Stimulated activated CD8-positive, alpha-beta memory T cell treated with anti-CD3 and anti-CD28 coated beads, Interleukin-7, amount 100 ng/mL, for 4 hours (primary cell): ENCODE measurements around the gene TSPAN3.

Experiments
- DNase-seq, 2 donors: peaks; one replicate each; pipeline ENCODE4 v3.0.0-alpha.2; 2020; ENCODE audit warnings: low read depth in 2 of 2

Gene TSPAN3

DNA sequence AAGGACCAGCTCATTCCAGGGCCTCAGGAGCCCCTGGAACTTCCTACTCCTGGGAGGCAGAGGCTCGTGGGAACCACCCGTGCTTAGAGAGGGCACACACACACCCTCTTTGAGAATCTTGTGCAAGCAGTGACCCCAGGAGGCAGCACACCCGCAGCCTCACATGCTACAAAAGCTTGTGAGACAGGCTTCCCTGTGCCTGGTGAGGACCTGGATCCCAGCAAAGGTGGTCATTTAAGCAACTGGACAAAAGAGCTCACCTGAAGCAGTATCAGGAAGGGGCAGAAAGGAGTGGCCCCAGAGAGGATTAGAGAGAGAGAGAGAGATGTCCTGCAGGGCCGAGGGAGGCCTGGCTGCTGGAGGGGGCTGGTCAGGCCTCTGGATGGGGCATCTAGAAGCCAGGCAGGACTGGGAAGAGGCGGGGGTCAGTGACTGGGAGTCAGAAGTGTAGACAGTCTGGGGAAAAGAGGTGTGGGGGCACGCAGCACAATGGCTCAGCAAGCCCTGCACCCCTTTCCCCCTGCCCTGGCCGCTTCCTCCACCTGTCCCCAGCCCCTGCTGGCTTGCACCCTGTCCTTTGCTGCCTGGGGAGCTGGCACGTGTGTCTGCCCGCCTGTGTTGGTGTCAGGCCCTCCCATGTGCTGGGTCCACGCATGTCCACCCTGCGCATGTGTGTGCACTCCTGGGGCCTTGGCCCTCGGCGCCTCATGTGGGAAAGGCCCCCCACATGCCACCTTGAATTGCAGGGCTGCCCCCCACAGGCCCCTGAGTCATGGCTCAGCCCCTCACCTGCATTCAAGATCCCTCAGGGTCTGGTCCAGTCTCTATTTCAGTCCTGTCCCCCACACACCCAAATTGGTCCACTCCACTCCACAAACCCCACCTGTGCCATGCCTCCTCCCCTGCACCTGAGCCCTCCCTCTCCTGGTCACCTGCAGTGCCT lies 36.9 kb downstream of the TSPAN3 start:
- no peak for DNase-seq

DNA sequence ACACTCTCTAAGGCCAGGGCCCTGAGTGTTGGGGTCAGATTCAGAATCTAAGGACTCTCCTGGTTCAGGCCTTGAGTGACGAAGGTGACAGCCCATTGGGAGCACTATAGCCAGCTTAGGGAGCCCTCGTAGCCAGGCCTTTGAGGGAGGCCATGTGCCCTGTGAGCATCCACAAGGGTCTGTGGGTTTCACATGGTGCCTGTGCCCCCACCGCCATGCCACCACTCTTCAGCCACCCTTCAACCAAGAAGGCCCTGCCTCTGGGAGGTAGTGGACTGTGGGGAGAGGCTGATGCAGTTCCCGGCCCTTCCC lies 37.5 kb downstream of the TSPAN3 start:
- no peak for DNase-seq

DNA sequence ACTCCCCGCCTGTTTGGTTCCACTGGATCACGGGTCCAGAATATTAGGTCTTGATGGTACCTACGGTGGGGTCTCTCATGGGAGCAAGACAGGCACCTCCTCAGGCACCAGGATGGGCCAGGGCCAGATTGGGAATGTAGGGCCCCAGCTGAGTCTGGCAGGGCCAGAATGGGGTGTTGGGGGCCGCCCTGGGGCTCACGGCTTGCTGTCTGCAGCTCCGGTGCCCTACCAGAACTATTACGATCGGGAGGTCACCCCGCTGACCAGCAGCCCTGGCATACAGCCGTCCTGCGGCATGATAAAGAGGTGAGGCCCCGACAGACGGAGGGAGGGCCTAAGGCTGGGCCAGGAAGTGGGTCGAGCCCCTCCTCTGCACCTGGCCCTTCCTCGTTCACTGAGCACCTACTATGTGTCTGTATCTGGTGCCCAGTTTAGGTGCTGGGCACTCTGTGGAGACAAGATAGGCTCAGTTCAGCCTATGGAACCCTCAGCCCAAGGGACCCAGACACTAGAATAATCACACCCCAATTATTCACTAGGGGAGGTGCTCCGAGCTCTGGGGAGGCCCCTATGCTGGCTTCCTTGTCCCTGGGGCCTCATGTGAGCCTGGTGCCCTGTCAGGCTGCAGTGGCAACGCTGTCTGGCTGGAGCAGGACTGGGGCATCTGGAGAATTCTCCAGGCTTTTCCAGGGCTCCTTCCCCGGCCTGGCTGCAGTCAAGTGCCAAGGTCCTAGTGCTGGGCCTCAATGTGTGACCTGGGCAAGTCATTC lies 38.1 kb downstream of the TSPAN3 start:
- no peak for DNase-seq

DNA sequence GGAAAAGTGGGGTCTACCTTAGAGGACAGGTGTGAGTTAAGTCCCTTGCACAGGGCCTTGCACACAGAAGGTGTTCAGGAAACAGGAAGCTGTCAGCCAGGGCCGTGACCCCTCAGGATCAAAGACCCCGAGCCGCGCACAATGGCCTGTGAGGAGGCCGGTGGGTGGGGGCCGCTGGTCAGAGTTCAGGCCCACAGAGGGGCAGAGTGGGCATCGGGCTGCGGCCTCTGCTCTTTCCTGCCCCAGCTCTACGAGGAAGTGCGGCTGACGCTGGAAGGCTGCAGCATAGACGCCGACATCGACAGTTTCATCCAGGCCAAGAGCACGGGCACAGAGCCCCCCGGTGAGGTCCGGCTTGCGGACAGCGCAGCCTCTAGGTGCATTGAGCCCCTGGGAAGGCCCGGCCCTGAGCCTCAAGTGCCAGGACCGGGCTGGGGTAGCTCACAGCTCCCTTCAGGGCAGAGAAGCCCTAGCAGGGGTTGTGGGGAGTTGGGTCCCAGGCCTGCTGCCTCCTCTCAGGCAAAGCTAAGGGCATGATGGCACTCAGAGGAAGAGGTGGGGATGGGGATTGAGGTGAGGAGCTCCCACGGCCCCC lies 38.8 kb downstream of the TSPAN3 start:
- DNase-seq, result no peak

DNA sequence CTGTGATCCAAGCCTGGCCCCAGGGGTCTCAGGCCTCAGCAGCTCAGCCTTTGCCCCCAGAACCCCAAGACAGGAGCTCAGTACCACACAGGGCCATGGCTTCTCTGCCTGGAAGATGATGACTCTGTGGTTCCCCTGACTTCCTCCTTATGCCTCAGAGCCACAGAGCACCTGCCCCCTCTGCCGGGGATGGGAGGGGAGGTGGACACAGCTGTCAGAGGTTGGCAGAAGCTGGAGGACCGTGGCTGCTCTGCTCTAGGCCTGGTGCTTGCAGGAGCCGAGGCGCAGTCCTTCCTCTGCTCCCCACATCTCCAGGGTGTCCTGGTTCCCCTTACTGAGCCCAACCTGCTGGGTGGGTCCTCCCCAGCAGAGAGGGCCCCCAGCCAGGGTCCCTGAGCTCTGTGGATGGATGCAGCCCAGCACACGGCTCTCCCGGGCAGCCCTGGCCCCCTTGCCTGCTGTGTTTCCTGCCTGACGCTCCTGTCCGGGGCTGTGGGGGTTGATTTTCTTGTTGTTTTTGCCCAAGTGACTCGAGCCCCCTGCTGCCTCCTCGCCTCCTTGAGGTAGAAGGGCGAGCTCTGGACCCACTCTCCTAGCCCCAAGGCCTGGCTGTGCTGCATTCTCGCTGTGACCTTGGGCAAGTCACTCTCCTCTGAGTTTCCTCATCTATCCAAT lies 39.4 kb downstream of the TSPAN3 start:
- no peak for DNase-seq

DNA sequence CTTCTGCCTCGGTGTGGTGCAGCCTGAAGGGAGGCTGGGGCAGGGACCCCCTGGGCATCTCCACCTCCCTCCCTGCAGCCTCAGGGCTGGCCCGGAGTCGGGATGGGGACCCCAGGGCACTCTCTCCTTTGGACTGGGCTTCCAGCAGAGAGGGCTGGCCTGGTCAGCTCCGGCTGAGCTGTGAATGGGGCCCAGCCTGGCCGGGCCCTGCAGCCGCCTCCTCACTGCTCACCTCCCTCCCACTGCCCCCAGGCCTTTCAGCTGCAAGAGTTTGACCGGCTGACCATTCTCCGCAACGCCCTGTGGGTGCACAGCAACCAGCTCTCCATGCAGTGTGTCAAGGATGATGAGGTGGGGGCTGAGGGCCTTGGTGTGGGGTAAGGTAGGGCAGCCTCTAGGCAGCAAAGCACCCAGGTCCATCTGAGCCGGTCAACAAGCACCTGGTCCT lies 40.0 kb downstream of the TSPAN3 start:
- DNase-seq, result no peak

DNA sequence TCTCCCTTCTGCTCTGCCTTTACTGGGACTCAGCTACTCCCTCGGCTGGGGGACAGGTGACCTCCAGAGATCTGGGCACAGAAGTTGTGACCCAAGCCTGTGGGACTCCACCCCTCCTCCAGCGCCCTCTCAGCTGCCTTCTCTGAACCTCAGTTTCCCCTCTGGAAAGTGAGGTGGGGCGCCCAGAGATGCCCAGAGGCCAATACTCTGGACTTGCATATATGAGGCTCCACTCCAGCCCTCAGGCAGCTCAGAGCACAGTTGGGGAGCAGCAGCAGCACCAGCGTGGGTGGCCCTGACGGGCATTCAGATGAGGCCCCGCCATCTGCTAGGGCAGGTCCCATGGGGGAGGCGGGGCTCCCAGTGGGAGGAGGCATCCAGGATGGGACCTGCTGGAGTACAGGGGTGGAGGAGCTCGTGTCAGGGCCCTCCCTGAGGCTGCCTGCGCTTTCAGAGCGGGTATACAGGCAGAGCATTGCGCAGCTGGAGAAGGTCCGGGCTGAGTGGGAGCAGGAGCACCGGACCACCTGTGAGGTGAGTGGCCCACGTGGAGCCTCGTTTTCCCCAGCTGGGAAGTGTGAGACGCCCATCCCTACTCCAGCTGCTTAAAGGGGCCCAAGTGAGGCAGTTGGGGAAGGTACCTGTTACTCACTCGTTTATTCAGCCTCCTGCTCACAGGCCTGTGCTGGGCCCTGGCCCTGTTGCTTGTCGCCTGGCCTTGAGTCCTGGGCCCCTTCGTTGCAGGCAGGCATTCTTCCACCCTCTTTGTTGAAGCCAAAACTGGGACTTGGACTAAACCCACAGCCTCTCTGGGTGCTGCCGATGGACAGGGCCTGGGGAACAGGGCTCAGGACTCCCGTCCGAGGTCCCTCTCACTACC lies 40.6 kb downstream of the TSPAN3 start:
- DNase-seq, result no peak

DNA sequence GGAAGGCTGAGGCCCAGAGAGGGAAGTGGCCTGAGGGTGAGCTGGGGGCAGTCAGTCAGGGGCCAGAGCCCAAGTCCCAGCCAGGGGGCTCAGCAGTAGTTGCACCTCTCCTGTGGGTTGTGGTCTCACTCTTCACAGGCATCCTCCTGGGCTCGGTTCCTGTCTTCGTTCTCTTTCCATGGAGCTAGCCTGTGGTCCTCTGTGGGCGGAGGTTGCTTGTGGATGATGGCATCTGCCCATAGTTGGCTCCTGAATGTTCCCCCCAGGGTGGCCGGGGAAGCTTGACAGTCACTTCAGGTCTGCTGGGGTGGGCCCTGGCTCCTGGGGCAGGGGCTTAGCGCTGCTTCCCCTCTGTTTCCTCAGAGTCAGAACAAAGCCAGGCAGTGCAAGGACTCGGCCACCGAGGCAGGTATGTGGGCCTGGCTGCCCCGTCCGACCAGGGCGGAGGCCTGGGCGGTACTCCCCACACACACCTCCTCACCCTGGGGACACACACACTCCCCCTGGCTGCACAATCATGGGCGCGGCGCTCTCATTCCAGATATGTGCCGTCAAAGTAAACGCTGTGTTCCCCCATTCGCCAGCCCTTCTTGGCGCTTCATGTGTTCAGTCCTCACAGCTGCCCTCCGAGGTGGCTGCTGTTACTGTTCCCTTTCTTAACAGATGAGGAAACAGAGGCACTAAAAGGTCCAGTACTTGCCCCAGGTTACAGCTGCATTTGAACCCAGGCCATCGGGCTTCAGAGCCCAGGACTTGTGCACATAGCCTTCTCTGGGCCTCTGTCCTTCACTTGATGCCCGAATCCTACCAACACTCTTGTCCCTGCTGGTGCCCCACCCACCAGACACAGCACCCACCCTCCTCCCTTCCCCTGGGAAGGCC lies 41.5 kb downstream of the TSPAN3 start:
- no peak for DNase-seq

DNA sequence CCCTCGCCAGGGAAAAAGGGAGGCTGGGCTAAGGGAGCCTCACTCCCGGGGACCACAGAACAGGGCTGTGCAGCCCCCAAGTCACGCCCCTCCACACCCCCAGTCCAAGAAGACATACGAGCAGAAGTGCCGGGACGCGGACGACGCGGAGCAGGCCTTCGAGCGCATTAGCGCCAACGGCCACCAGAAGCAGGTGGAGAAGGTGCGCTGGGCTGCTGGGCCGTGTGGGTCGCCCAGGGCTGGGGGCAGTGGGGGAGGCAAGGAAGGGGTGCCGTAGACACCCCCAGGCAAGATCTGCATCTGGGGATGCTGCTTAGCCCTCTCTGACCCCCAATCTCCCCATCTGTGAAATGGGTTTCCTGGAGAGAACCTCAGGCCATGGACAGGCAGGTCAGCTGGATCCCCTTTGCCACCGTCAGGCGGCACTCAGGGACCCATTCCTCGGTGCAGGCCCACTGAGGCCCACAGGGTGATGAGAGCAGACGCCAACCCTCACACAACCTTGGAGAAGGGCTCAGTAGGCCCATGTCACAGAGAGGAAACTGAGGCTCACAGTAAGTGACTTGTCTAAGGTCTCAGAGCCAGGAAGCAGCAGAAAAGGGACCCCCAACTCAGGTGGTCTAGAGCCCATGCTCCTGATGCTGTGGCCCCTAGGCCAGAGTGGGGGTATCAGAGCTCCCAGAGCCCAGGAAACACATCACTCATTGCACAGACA lies 42.3 kb downstream of the TSPAN3 start:
- no peak for DNase-seq

DNA sequence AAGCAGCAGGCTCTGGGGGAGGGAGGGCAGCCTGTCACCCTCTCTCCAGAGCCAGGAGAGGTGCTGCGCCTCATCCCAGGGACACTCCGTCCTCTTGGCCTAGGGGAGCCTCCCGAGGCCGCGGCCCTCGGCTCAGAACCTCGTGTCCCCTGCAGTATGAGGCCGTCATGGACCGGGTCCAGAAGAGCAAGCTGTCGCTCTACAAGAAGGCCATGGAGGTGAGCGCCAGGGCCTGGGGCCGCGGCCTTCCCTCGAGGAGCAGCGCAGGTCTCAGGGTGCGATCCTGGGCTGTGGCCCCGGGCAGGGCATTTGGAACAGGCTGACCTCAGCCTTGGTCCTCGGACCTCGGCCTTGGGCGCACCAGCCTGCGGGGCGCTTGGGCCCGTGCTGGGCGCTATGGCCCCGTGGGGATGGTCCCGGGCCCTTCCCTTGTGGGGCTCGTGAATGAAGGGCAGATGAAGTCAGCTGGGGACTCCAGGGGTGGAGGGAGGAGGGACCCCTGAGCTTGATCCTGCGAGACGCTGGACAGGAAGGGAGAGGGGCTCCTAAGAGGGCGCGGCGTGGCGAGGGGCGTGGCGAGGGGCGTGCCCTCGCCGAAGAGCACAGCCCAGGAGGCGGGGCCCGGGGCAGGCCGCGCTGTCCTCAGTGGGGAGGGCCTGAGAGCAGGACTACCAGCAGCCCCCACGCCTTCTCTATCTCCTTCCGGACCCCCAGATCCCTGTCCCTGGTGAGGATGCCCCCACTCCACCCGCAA lies 43.0 kb downstream of the TSPAN3 start:
- DNase-seq, result no peak

DNA sequence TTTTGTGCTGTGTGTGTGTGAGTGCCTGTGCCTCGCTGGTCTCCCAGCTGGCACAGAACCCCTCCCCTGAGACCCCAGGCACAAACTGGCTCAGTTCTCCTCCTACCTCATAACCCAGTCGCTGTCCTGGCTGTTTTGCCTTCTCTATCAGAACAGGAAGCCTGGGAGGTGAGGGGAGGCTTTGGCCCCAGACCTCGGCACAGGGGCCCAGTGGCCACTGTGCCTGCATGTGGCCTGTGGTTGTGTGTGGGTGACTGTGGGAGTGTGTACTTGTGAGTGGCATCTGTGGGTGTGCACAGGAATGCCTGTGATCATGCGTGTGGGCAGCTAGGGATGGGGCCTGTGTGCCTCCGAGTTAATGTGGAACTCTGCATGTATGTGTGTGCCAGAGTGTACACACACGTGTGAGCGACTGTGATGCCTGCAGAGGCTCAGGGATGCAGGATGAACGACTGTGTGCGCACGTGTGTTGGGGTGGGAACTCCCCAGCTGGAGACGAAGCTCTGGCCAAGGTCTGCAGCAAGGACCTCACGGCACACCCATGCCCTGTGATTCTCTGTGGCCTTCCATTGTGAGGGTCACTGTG lies 43.7 kb downstream of the TSPAN3 start:
- DNase-seq, result no peak

DNA sequence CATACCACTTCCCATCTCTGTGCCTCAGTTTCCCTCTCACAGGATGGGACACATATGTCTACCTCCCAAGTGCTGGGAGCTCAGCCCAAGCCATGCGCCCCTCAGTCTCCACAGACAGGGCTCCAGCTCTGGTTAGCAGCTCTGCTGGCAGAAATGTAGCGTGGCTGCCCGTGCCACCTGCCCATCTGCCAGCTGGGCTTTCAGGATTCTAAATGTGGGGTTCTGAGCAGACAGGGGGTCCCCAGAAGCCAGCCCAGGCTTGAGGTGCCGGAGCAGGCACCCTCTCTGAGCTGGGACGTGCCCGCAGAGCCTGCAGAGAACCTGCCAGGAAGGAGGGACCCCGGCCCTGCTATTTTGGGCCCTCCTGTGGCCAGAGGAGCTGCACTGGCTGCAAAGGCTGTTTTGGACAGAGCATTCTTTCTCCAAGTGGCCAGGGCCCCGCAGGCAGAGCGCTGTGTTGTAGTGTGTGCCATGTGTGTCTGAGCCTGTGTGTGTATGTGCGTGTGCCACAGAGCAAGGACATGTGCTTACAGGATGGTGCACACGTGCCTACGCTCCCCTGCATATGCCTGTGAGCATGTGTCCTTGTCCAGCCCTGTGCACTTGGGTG lies 44.3 kb downstream of the TSPAN3 start:
- no peak for DNase-seq

DNA sequence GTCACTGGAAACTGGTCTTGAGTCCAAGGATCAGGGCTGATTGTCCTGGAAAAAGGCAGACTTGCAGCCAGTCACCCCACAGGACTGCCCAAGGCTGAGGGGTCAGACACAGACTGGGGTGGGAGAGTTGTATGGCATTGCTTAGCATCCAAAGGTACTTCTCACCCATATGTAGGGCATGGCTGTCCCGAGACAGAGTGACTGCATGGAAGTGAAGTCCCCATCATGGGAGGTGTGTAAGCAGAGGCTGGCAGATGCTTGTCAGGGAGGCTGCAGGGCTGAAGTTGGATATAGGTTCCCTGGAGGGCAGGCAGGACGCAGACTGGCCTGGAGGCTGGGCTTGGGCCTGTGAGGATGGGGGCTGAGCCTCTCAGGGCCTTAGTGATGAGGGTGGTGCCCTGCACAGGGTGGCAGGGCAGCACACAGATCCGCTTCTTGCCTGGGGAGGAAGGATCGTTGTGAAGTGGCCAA lies 44.9 kb downstream of the TSPAN3 start:
- no peak for DNase-seq

DNA sequence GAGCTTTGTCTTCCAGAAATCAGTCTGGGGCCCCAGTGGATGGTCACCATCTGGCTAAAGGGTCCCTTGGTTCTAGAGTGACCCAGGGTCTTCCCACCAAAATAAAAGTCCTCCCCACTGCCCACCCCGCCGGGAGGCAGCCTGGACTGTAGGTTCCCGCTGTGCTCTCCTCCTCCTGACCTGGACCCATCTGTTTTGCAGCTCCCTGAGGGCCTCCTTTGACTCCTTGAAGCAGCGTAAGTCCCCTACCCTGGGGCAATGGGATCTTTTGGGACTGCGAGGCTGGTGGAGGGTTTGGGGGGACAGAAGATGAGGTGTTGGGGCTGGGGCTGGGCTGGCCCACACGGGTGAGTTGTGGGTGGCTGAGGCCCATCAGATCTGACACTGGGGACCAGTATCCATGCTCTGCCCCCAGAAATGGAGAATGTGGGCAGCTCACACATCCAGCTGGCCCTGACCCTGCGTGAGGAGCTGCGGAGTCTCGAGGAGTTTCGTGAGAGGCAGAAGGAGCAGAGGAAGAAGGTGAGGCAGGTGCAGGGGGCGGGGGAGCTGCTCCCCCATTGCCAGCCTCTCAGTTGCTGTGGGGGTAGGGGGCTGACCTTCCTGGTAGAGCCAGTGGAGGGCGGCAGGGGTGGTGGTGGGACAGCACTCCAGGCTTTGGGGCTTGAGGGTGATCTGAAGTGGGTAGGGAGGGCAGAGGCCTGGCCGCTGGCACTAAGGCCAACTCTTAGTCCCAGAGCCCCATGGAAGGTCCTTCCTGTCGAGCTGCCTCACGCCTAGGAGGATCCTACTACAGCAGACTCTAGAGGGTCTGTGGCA lies 45.6 kb downstream of the TSPAN3 start:
- no peak for DNase-seq

DNA sequence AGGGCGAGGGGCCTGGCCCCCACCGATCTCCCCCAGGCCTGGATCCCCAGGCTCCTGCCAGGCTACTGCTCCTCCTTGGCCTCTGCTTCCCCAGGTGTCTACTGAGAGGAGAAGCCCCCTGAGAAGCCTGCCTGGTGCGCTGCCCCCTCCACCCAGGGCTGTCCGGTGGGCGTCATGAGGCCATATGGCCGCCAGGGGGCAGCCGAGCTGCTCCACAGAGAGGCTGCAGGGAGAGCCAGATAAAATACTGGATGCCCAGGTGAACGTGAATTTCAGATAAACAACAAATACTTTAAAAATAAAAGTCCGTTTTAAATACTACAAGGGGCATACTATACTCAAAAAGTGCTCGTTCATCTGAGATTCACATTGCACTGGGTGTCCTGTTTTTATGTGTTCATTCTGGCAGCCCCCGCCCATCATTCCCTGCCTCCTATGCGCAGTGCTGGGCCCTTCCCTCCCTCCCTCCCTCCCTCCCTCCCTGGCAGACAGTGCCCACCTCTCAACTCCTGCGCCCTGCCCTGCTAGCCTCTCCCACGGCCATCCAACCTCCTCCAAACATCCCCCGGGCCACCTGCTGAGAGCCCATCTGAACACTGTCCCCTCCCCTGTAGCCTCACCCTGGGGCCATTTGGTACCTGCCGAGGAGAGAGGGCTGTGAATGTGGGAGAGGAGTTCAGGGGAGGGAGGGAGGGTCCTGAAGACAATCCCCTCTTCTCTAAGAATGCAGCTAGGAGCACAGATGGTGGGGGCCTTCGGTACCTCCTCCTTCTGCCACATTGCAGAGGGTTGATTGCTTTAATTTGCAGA lies 46.4 kb downstream of the TSPAN3 start:
- peak in 1 of 2 donors; percentile 47 for DNase-seq
